HG02981 (cell line): ENCODE measurements around the gene CAMK1D.
"Not testable (repeated sequence)": the region's sequence is repeated elsewhere in the genome, so short reads cannot be mapped to it uniquely, and the experiment has no call there.

Experiments
- ATAC-seq: cut with Tn5 transposase; IDR thresholded peaks from one replicate; pipeline ENCODE4 v1.9.1; 2021; ENCODE audit warnings: mild to moderate bottlenecking, moderate library complexity; ENCODE audit not compliant: unreplicated experiment

The CAMK1D gene

DNA sequence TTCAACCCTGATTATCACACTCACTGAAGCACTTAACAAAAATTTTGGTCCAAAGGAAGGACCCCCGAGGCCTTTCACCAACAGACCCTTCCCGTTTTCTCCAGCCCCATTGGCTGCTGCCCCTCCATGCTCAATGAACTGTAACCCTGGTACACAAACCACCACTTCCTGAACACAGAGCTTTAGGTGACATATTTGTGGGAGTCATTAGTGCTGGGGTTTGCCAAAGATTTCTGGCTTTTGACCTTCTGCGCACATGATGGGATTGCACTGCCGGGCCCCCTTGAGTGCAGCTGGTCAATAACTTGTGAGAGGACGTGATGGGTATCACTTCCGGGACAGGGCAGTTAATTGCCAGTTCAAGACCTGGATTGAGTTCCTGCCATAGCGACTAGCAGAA lies 9.0 kb upstream of the CAMK1D start:
- ATAC-seq, result no peak

DNA sequence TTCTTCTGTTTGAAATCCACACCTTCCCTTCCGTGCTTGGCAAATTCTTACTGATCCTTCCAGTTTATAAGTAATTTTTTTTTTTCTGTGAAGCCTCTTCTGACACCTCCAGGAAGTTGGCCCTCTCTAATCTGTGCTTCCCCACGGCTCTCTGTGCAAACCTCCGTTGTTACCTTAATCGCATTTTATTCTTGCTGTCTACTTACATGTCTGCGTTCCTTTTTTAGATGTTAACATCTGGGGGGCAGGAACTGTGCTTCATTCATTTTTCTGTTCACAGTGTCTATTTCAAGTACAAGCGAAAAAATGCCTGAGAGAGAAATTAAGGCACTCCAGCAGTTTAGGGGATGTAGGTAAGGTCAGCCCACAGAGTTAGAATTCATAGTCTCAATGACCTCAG lies 8.4 kb upstream of the CAMK1D start:
- ATAC-seq, result no peak

DNA sequence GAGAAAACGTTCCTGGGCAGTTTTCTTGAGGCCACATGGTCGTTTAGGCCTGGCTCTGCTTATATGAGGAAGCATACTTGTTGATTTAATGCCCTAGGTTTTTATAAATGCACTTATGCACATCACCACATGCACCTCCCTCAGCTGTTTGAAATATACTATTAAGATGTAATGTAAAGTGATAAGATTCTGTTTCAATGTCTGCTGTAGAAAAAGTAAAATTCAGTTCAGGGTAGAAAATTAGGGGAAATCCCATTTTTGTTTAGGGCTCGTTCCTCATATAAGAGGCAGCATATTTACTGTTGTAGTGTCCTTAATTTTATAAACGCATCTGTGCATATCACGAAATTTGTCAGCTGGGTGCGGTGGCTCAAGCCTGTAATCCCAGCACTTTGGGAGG lies 7.8 kb upstream of the CAMK1D start:
- no peak for ATAC-seq

DNA sequence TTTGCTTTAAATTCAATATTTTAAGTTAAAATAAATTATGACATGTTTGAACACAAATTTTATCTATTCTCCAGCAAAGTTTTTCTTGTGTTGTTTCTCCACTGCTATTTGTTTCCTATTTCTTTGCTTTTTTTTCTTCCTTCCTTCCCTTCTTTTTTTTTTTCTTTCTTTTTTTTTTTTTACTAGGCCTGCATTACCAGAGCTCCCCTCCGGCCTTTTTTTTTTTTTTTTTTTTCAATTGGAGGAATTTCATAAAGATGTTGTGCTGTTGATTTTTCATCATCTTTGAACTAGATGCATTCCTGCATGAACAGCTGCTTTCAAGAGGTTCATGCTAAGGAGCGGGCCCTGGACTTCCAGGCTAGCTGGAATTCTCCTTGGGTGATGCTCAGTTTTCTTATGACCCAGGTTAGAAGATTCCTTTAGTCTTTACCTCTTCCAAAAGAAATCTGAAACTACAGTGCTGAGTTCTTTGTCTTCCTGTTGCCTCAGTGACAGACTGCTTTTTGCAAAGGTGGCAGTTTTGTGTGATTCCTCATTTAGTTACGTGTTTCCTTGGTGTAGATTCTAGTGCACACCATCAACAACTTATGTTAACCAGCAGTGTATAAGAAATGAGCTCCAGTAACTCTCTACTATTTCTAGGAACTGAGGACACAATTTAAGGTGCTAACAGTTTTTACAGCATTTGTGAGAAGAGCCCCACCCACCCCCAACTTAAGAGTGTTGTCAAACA lies 4.8 kb upstream of the CAMK1D start:
- no peak for ATAC-seq

DNA sequence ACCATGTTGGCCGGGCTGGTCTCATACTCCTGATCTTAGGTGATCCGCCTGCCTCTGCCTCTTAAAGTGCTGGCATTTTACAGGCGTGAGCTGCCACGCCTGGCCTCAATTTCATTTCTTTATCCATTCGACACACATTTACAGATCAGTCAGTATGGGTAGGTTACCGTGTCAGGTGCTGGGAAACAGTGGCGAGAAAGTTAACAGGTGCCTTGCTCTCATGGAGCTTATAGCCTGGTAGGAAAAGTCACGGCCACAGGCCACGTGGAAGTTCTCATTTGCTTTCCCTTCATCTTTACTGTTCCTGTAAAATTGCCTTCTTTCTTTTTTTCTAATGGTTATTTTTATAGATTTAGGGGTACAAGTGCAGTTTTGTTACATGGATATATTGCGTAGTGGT lies 2.6 kb upstream of the CAMK1D start:
- ATAC-seq, result no peak

DNA sequence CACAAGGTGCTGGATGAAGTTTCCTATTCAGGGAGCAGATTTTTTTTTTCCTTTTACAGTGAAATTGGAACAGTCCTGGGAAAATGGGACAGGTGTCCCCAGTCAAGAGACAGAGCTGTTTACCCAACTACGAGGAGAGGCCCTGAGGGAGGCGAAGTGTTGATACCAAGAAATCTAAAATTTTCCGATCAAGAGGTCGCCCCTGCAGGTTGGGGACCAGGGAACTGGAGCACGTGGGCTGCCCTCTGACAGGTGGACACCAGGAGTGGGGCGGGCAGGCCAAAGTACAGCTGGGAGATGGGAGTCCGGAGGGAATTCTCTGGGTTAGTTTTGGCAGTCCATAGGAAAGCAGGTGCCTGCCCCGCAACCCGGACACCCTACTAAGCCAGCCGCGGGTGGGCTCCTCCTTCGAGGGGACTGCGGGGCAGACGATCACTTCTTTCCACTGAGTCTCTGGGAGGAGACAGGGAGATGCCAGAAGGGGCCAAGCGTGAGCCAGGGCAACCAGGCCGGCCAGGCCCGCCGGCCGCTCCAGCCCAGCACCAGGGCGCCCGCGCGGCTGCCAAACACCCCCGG lies 965 bp upstream of the CAMK1D start:
- no peak for ATAC-seq

DNA sequence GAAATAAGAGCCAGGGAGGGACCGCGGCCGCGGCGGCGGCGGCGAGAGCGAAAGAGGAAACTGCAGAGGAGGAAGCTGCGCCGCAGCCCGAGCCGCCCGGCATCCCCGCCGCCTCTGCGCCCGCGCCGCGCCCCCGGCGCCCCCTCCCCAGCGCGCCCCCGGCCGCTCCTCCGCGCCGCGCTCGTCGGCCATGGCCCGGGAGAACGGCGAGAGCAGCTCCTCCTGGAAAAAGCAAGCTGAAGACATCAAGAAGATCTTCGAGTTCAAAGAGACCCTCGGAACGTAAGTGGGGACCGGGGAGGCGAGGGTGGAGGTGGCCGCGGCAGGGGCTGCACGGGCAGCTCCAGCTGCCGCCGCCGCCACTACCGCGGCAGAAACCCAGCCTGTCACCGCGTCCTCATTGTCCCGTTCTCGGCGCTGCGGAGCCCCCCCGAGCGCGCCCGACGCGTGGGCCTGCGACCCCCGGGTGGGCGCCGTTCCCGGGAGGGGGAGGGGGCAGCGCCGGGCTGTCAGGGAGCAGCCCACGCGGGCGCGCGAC lies 351 bp downstream of the CAMK1D start:
- ATAC-seq, result peak; percentile 41

DNA sequence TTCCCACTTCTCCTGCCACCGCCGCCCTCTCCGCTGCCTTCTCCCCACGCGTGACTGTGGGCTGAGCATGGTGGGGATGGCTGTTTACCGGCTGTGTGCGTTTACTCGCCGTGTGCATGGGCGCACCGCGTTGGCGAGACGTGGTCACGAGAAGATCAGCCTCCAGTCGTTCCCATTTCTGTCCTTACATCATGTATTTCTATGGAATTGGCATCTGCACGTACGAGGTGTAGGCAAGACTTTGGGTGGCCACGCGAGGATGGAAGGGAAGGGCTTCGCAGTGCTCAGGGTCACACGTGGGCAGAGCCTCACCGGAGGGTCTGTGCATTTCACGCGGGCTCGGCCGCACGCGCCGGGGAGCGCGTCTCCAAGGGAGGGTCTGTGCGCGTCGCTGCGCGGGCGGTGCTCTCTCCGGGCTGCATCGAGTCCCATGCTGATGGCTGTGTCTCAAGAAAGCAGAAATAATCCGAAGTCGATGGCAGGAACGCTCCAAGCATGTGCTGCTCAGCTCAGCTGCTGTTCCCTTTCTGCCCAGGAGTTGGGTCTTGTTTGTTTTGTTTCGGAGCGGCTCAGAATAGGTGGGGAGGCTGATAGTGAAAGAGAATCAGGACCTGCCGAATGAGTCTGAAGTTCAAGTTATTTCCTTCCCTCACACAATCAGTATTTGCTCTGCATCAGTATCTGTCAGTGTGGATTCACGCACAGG lies 973 bp downstream of the CAMK1D start:
- no peak for ATAC-seq

DNA sequence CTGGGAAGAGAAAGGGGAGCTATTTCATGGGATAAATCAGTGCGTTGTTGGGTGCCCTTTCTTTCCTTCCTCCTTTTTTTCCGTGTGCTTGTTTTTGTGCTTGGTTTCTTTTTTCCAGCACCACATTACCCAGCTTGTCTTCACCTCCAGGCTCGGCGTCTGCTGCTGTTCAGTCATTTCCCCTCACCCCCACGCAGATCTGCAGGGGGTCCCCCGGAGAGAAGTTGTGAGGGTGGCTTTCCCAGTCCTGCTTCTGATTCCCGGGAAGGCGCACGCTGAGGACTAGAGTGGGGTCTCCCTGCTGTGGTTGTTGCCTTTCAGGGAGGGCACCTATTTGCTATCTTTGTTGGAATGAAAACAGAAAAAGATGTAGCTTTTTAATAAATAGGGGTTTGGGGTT lies 1.6 kb downstream of the CAMK1D start:
- ATAC-seq, result no peak

DNA sequence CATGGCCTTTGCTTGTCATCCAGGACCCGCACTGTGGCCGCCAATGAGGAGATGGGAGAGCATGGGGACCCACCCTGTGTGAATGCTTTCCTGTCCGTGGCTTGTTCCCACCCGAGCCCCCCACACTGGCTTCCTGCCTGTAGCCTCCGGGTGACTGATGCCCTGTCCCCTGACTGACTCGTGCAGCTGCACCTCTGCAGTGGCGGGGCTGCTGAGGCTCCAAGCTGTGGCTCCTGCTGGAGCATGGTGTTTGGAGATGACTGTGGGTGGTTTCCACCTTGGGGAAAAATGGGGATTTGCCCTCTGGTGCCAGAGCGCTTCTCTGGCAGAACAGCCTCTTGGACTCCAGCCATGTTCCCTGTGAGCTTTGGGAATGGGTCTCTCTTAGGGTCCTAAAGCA lies 2.1 kb downstream of the CAMK1D start:
- ATAC-seq, result no peak

DNA sequence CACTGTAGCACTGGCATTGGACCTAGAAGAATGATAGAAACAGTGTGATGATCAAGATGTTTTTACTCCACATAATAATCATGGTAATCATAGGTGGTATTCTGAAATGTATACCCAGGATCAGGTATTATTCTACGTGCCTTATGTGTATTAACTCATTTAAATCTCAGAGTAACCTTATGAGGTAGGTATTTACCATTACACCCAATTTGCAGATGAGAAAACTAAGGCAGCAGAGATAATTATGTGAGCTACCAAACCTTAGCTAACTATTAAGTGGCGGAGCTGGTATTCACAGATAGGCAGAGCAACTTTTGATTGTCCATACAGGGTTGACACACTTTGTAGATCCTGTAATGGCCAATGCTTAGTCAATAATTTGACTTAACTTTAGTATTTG lies 2.5 kb downstream of the CAMK1D start:
- no peak for ATAC-seq

DNA sequence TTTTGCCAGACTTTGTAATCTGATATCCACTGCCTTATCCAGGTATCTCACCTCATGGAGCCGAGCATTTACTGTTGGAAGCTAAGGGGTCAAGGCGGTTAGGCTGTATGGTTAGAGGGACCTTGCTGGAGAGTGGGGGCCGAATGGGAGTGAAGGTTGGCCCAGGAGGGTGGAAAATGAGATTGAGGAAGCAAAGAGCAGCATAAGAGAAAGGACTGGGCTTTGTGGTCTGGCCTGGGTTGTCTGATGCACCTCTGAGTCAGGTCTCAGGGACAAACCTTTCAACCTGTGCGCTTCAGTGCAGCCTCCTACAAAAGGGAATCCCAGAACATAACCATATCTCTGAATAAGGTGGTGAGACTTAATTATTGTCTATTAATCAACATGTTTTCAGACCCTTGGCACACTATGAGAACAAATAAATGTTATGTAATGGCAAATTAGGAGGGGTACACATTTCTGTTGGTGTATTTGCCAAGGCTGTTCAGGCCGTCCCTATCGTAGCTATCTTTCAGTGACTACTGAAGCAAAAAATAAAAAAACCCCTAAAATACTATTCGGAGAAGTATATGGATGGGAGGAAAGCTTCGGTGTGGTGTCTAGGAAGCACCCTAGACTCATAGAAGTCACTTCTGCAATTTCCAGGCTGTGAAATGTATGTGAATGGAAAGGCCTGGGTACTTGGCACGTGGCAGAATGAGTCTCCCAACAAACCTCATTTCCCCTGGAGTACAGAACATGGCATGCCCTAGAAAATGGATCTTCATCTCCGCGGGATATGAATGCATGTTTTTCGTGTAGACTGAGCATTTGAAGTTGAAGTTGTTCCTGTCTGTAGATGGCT lies 4.3 kb downstream of the CAMK1D start:
- no peak for ATAC-seq

DNA sequence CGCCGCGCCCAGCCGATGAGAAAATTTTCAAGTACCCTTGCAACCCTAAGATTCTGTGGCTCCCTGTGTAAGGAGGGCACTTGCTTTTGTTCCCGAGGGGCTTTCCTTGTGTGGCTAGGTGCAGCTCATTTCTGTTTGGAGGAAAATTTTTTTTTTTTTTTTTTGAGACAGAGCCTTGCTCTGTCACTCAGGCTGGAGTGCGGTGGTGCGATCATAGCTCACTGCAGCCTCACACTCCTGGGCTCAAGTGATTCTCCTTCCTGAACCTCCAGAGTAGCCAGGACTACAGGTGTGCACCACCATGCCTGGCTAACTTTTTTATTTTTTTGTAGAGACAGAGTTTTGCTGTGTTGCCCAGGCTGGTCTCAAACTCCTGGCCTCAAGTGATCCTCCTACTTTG lies 5.3 kb downstream of the CAMK1D start:
- ATAC-seq, result not testable (repeated sequence)

DNA sequence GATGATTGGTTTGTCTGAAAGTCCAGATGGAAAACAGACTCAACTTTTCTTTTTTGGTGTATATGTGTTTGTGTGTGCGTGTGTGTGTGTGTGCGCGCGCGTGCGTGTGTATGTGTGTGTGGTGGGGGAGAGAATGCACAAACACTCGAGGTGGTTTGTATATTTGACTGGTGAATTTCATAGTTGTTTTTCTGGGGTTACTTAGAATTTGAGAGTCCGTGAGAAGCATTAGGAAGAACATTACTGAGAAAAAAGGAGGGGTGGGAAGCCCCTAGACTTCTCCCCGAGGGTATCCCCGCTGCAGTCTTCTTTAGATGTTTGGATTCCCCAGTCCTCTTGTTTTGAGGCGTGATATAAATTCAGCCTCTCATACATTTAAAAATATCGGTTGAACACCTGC lies 6.0 kb downstream of the CAMK1D start:
- ATAC-seq, result no peak

DNA sequence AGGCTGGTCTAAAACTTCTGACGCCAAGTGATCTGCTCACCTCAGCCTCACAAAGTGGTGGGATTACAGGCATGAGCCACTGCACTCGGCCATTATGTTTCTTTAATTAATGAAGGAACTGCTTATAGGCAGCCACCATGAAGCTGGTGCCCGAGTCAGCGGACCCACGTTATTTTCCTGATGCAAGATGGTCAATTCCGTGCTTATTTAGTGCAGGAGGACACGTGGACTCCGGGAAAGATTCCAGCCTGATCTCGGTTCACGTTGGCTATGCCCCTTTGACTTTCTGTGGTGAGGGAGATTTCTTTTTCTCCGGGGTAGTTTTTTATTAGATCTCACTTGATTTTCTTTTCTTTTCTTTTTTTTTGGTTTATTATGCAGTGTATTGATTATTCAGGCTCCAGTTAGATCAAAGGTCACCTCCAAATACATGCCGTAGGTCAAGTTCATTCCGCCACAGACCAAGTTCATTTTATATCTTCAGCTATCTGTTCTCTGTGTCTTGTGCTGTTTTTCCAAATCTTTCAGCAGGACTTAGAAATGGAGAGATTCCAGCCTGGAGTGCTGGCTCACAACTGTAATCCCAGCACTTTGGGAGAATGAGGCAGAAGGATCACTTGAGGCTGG lies 8.3 kb downstream of the CAMK1D start:
- no peak for ATAC-seq

DNA sequence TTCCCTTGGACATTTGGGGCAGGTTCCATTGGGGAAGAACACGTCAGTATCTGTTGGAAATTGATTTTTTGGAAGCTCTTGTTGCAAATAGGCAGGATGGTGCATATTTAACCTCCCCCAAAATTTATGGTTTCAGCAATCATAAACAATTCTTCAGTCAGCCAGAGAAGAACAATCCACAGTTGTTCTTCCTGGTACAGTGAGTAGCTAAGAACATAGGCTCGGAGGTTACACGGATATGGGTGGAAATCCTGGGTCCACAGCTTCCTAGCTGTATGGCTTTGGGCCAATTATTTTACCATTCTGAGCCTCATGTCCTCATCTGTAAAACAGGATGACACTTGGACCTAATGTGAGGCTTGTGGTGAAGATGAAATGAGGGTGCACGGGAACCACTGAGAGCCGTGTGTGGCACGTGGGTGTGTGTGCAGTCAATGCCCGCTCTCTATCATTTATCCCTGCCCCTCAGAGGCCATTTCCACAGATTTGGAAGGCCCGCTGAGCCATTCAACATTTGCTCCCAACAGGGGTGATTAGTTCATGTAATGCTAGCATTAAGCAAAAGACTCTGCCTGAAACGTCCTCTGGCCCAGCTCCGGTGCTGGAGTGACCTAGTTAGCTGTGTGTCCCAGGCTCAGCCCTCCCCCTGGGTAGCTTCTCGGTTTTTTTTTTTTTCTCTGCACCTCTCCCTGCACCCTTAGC lies 9.7 kb downstream of the CAMK1D start:
- no peak for ATAC-seq

DNA sequence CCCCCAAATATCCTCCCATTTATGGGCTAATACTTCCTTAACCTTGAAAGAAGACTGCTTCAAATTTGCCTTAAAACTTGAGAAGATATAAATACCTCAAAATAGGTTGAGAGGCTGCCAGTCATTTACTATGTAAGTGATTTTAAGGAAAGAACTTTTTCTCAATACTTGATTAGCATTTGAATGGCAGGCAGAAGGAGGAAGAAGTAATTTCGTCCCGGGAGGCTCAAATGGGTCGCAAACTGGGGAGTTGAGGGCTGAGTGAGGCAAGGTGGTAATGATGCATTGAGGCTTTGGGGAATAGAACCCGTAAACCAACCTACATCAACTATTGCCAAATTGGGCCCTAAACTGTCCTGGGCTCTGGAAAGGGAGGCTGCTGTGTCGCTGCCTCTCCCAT lies 11.1 kb downstream of the CAMK1D start:
- no peak for ATAC-seq

DNA sequence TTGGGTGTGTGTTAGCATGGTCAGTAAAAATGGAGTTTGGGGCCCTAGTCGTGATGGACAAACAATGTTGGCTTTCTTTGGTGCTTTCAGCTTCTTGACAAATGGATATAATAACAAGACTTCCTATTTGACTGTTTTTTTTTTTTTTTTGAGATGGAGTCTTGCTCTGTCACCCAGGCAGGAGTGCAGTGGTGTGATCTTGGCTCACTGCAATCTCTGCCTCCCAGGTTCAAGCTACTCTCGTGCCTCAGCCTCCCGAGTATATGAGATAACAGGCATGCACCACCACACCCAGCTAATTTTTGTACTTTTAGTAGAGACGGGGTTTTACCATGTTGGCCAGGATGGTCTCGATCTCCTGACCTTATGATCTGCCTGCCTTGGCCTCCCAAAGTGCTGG lies 11.8 kb downstream of the CAMK1D start:
- ATAC-seq, result not testable (repeated sequence)

DNA sequence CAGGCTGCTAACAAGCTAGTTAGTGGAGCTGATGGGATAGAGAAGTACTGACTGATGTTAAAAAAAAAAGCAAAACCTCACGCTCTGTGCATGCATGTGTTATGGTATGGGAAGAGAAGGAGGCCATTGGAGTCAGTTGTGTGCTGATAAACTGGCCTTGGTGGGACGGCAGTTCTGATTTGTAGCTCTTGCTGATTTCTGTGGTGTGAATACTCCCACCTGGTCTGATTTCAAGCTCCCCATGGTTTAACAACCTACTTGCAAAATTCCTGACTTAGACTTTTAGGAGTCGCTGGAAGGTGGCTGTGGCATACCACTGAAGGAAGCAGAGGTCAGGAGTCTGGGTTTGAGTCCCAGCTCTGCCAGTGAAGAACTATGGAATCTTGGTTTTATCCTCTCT lies 15.2 kb downstream of the CAMK1D start:
- ATAC-seq, result no peak

DNA sequence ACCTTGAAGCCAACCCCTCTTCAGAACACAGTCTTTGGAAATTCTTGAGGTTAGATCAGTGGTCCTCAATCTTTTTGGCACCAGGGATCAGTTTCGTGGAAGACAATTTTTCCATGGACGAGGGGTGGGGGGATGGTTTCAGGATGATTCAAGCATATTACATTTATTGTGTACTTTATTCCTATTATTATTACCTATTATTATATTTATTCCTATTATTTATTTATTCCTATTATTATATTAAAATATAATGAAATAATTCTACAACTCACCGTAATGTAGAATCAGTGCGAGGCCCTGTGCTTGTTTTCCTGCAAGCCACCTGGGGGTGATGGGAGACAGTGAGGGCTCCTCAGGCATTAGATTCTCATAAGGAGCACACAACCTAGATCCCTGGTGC lies 17.9 kb downstream of the CAMK1D start:
- ATAC-seq, result no peak
